DND-41 (cell line): Measurements from ENCODE around the gene SETDB2.

Source experiments
- ATAC-seq: fragments of 200-7000 bp; cut with Tn5 transposase; 3 replicates; pipeline ENCODE4 v1.9.1; 2021; ENCODE audit warnings: low read depth; ENCODE audit not compliant: insufficient read depth
- DNase-seq: peaks from one replicate; pipeline ENCODE4 v3.0.0-alpha.2; 2020
- H2AFZ ChIP-seq: 2 replicates; pipeline ENCODE4 v1.6.0; 2012; ENCODE audit warnings: low read depth, low read length
- H3K27ac ChIP-seq: 2 replicates; pipeline ENCODE4 v1.5.1; 2012; ENCODE audit warnings: low read length, inconsistent platforms
- H3K27me3 ChIP-seq: fragments of 200-600 bp; sonication (generic); 2 replicates; pipeline ENCODE4 v1.6.0; 2012; ENCODE audit warnings: low read length, mild to moderate bottlenecking, inconsistent platforms; ENCODE audit not compliant: insufficient read depth, poor library complexity
- H3K36me3 ChIP-seq: 2 replicates; pipeline ENCODE4 v1.5.1; 2012; ENCODE audit warnings: low read length, inconsistent platforms; ENCODE audit not compliant: insufficient read depth
- H3K4me1 ChIP-seq: 2 replicates; pipeline ENCODE4 v1.5.1; 2012; ENCODE audit warnings: mild to moderate bottlenecking, low read length; ENCODE audit not compliant: insufficient read depth
- H3K4me2 ChIP-seq: 2 replicates; pipeline ENCODE4 v1.6.0; 2012; ENCODE audit warnings: mild to moderate bottlenecking, moderate library complexity, low read length, inconsistent platforms; ENCODE audit not compliant: insufficient read depth
- H3K4me3 ChIP-seq, 2 experiments: fragments of 200-600 bp in 1 of 2; shearing (Covaris generic) in 1 of 2; 2 replicates each; pipeline ENCODE4 v1.5.1; 2012 to 2016; ENCODE audit warnings: inconsistent platforms in 2 of 2, low read length in 2 of 2, mild to moderate bottlenecking in 2 of 2, low read depth in 1 of 2, moderate library complexity in 1 of 2
- H3K79me2 ChIP-seq: 2 replicates; pipeline ENCODE4 v1.6.0; 2012; ENCODE audit warnings: low read length, inconsistent platforms; ENCODE audit not compliant: insufficient read depth
- H3K9ac ChIP-seq: 2 replicates; pipeline ENCODE4 v1.6.0; 2012; ENCODE audit warnings: low read depth, mild to moderate bottlenecking, inconsistent platforms, low read length, moderate library complexity
- H3K9me3 ChIP-seq: 2 replicates; pipeline ENCODE4 v1.5.1; 2012; ENCODE audit warnings: low read length, moderate library complexity, mild to moderate bottlenecking, inconsistent platforms; ENCODE audit not compliant: insufficient read depth, severe bottlenecking
- H4K20me1 ChIP-seq: 2 replicates; pipeline ENCODE4 v1.6.0; 2012; ENCODE audit warnings: low read length; ENCODE audit not compliant: insufficient read depth
- CTCF ChIP-seq: IDR thresholded peaks from 2 replicates; pipeline ENCODE4 v1.5.1; 2012; ENCODE audit warnings: borderline replicate concordance, low read length, moderate library complexity, mild to moderate bottlenecking; ENCODE audit not compliant: poor library complexity, severe bottlenecking; ENCODE audit errors: extremely low read depth
- EZH2 ChIP-seq: IDR thresholded peaks from 3 replicates; pipeline ENCODE4 v1.6.1; 2012; ENCODE audit warnings: borderline replicate concordance, low read depth, mild to moderate bottlenecking, moderate library complexity, low read length, inconsistent platforms; ENCODE audit not compliant: severe bottlenecking

SETDB2 gene

GRCh38 chr13:49435992-49436391 lies 8.1 kb upstream of the SETDB2 start:
- Histone ChIP-seq H3K9me3 (no peaks in the 10 kb centered on the region), H3K27ac (no peak overlapping the region), H3K4me1 (no peaks in the 10 kb centered on the region), H3K36me3 (no peaks in the 10 kb centered on the region), H3K27me3 (no peaks in the 10 kb centered on the region), H3K4me2 (no peak overlapping the region), H4K20me1 (no peaks in the 10 kb centered on the region), H3K9ac (no peak overlapping the region), H3K4me3 (no peak overlapping the region), H2AFZ (no peak overlapping the region), H3K79me2 (no peaks in the 10 kb centered on the region)
- ATAC-seq (no peak), DNase-seq (no peak)
- no peak for TF ChIP-seq CTCF
- TF ChIP-seq EZH2: no peak

GRCh38 chr13:49436890-49437289 lies 7.2 kb upstream of the SETDB2 start:
- no peak for DNase-seq
- H3K4me1 ChIP-seq: no peaks in the 10 kb centered on the region
- H3K36me3 ChIP-seq: no peaks in the 10 kb centered on the region
- no peaks in the 10 kb centered on the region for H4K20me1 ChIP-seq
- TF ChIP-seq CTCF: no peak
- TF ChIP-seq EZH2: no peak
- no peak overlapping the region for H3K4me2 ChIP-seq
- no peaks in the 10 kb centered on the region for H3K79me2 ChIP-seq
- no peak for ATAC-seq
- H3K27ac ChIP-seq: no peak overlapping the region
- no peak overlapping the region for H2AFZ ChIP-seq
- no peak overlapping the region for H3K4me3 ChIP-seq
- H3K9ac ChIP-seq: no peak overlapping the region
- no peaks in the 10 kb centered on the region for H3K27me3 ChIP-seq
- no peaks in the 10 kb centered on the region for H3K9me3 ChIP-seq

- ATAC-seq: no peak
- H3K9me3 ChIP-seq: no peaks in the 10 kb centered on the region
- peaks cover under 1% of the 10 kb centered on the region; the same call in 1 of the 2 replicates for H3K79me2 ChIP-seq
- no peak for TF ChIP-seq CTCF
- no peak for TF ChIP-seq EZH2
- H3K4me2 ChIP-seq: no peak overlapping the region
- no peak for DNase-seq
- H3K27me3 ChIP-seq: no peaks in the 10 kb centered on the region
- H2AFZ ChIP-seq: no peak overlapping the region
- no peaks in the 10 kb centered on the region for H4K20me1 ChIP-seq
- H3K36me3 ChIP-seq: no peaks in the 10 kb centered on the region
- H3K9ac ChIP-seq: no peak overlapping the region
- peaks cover 5% of the 10 kb centered on the region for H3K4me1 ChIP-seq
- H3K27ac ChIP-seq: no peak overlapping the region
- H3K4me3 ChIP-seq: no peak overlapping the region
These were observed 6.4 kb upstream of the SETDB2 start for GRCh38 chr13:49437705-49438104.

- H3K9me3 ChIP-seq: no peaks in the 10 kb centered on the region
- H3K9ac ChIP-seq: no peak overlapping the region
- no peaks in the 10 kb centered on the region for H3K27me3 ChIP-seq
- H3K4me1 ChIP-seq: peaks cover 12% of the 10 kb centered on the region
- no peak overlapping the region for H3K4me2 ChIP-seq
- no peak overlapping the region for H2AFZ ChIP-seq
- no peak for ATAC-seq
- no peak for DNase-seq
- H4K20me1 ChIP-seq: no peaks in the 10 kb centered on the region
- no peak overlapping the region for H3K4me3 ChIP-seq
- no peak overlapping the region for H3K27ac ChIP-seq
- peaks cover 6% of the 10 kb centered on the region for H3K79me2 ChIP-seq
- H3K36me3 ChIP-seq: no peaks in the 10 kb centered on the region
- TF ChIP-seq EZH2 (no peak), CTCF (no peak)
These were observed 4.5 kb upstream of the SETDB2 start for GRCh38 chr13:49439609-49440008.
